Esophagus squamous epithelium (tissue), 4 donors: ENCODE data around the gene CMAS.

Source experiments
- CTCF ChIP-seq, 6 experiments: fragments of 450-650 bp in 4 of 6; fragments of 200-600 bp in 2 of 6; sonication (generic) in 2 of 6; IDR thresholded peaks; one replicate each; pipeline ENCODE4 v1.5.1; 2016 to 2019; ENCODE audit warnings: antibody characterized with exemption in 6 of 6, mild to moderate bottlenecking in 4 of 6, moderate library complexity in 4 of 6
- POLR2A ChIP-seq, 4 donors: fragments of 450-650 bp; IDR thresholded peaks; one replicate each; pipeline ENCODE4 v1.6.1; 2017; ENCODE audit warnings: antibody characterized with exemption in 4 of 4, mild to moderate bottlenecking in 4 of 4, moderate library complexity in 3 of 4

- TF ChIP-seq CTCF (IDR thresholded peaks at IDR 0.05) (no peak), POLR2A (IDR thresholded peaks at IDR 0.05) (no peak)
Observed at GRCh38 chr12:22044391-22044790, 1.6 kb upstream of the CMAS start.
